B cell (primary cell): Measurements from ENCODE around the gene CAMK2B. TPM values are rescaled to one million over a fixed set of nuclear protein-coding genes. Genes with fewer than 3 reads are reported as not detected.

ENCODE experiments used
- ATAC-seq: fragments of 200-7000 bp; cut with Tn5 transposase; one replicate; pipeline ENCODE4 v1.10.0; 2021; ENCODE audit warnings: low read depth, mild to moderate bottlenecking, moderate number of reproducible peaks, moderate library complexity
- CTCF ChIA-PET: fragments of 350-600 bp; sonication (Branson Sonifier 250); formaldehyde crosslinking; loops from one replicate; lab custom pipeline; 2021; ENCODE audit warnings: antibody characterized with exemption, inconsistent platforms; lab: Charles Lee
- POLR2A ChIA-PET: fragments of 350-600 bp; sonication (Branson Sonifier 250); formaldehyde crosslinking; loops from one replicate; lab custom pipeline; 2021; ENCODE audit warnings: antibody characterized with exemption; lab: Charles Lee
- DNase-seq: peaks from one replicate; pipeline ENCODE4 v3.0.0; 2013
- H2AFZ ChIP-seq: 2 replicates; pipeline ENCODE4 v1.6.1; 2012; ENCODE audit warnings: mild to moderate bottlenecking, low read depth, low read length; ENCODE audit not compliant: insufficient read depth, poor library complexity, severe bottlenecking
- H3K27ac ChIP-seq, 2 donors: 1 replicate in 1 of 2; 2 replicates in 1 of 2; pipeline ENCODE4 v1.5.1; 2012 to 2013; ENCODE audit warnings: low read length in 2 of 2, mild to moderate bottlenecking in 2 of 2, moderate library complexity in 1 of 2
- H3K27me3 ChIP-seq, 4 experiments: fragments of 200-600 bp in 1 of 4; sonication (generic) in 1 of 4; replicated peaks in 1 of 4; 1 replicate in 2 of 4; 2 replicates in 2 of 4; pipeline versions ENCODE4 v1.6.1 to v1.7.0; 2013 to 2016; ENCODE audit warnings: low read length in 3 of 4, mild to moderate bottlenecking in 2 of 4, mixed read lengths in 1 of 4, moderate library complexity in 1 of 4; ENCODE audit not compliant: insufficient read depth in 4 of 4, control insufficient read depth in 3 of 4; ENCODE audit errors: control extremely low read depth in 1 of 4
- H3K36me3 ChIP-seq, 2 experiments: replicated peaks in 1 of 2; 1 replicate in 1 of 2; 2 replicates in 1 of 2; pipeline versions ENCODE4 v1.6.1 to v1.7.1; 2013; ENCODE audit warnings: low read length in 1 of 2; ENCODE audit not compliant: insufficient read depth in 2 of 2, control insufficient read depth in 1 of 2; ENCODE audit errors: control extremely low read depth in 1 of 2, extremely low read depth in 1 of 2
- H3K4me1 ChIP-seq, 2 donors: fragments of 200-600 bp in 1 of 2; sonication (generic) in 1 of 2; 1 replicate in 1 of 2; 2 replicates in 1 of 2; pipeline versions ENCODE4 v1.5.1 to v1.6.1; 2013 to 2017; ENCODE audit warnings: low read length in 2 of 2; ENCODE audit not compliant: control insufficient read depth in 2 of 2, insufficient read depth in 2 of 2
- H3K4me2 ChIP-seq: replicated peaks from 2 replicates; pipeline ENCODE3; 2012; ENCODE audit warnings: mild to moderate bottlenecking, low read depth, low read length; ENCODE audit not compliant: poor library complexity, severe bottlenecking
- H3K4me3 ChIP-seq, 5 experiments: fragments of 200-600 bp in 1 of 5; sonication (generic) in 1 of 5; 1 replicate in 3 of 5; 2 replicates in 2 of 5; pipeline versions ENCODE4 v1.5.1 to v1.7.0; 2011 to 2016; ENCODE audit warnings: low read length in 4 of 5, mild to moderate bottlenecking in 4 of 5, low read depth in 2 of 5, control low read depth in 1 of 5, moderate library complexity in 1 of 5; ENCODE audit not compliant: insufficient read depth in 1 of 5; ENCODE audit errors: control extremely low read depth in 1 of 5, extremely low read depth in 1 of 5
- H3K79me2 ChIP-seq: fragments of 200-600 bp; sonication (generic); one replicate; pipeline ENCODE4 v1.6.0; 2016; ENCODE audit warnings: low read length; ENCODE audit not compliant: control insufficient read depth, insufficient read depth
- H3K9ac ChIP-seq: fragments of 200-600 bp; sonication (generic); 2 replicates; pipeline ENCODE4 v1.6.1; 2017; ENCODE audit warnings: mild to moderate bottlenecking, low read length, moderate library complexity
- H3K9me3 ChIP-seq, 3 donors: one replicate each; pipeline versions ENCODE4 v1.6.1 to v1.7.1; 2013; ENCODE audit warnings: low read length in 2 of 3; ENCODE audit not compliant: control insufficient read depth in 2 of 3, insufficient read depth in 1 of 3; ENCODE audit errors: control extremely low read depth in 1 of 3
- H4K20me1 ChIP-seq: 2 replicates; pipeline ENCODE4 v1.6.0; 2012; ENCODE audit warnings: mild to moderate bottlenecking, low read length; ENCODE audit not compliant: insufficient read depth, control insufficient read depth, poor library complexity, severe bottlenecking
- H3K27ac Mint-ChIP-seq: one replicate; pipeline ENCODE4 v1.8.0; 2021; ENCODE audit warnings: mixed read lengths
- H3K27me3 Mint-ChIP-seq: one replicate; pipeline ENCODE4 v1.8.0; 2021; ENCODE audit warnings: mixed read lengths
- H3K4me1 Mint-ChIP-seq: one replicate; pipeline ENCODE4 v1.8.0; 2021; ENCODE audit warnings: mixed read lengths
- H3K4me3 Mint-ChIP-seq: one replicate; pipeline ENCODE4 v1.8.0; 2021; ENCODE audit warnings: mixed read lengths
- H3K9me3 Mint-ChIP-seq: one replicate; pipeline ENCODE4 v1.8.0; 2022; ENCODE audit warnings: mixed read lengths; ENCODE audit not compliant: insufficient read depth
- CTCF ChIP-seq: fragments of 200-600 bp; IDR thresholded peaks from one replicate; pipeline ENCODE4 v1.8.0; 2022; ENCODE audit warnings: antibody characterized with exemption, mild to moderate bottlenecking
- EZH2 ChIP-seq: IDR thresholded peaks from 2 replicates; pipeline ENCODE4 v1.6.1; 2012; ENCODE audit warnings: borderline replicate concordance, low read depth, mild to moderate bottlenecking, moderate library complexity, low read length; ENCODE audit not compliant: insufficient read depth, poor library complexity, severe bottlenecking
- WGBS: methylation state at CpG from one replicate; pipeline ENCODE4 v1.1.5; 2013; ENCODE audit warnings: missing lambda C conversion rate; ENCODE audit not compliant: insufficient coverage; 5-methylcytosine and 5-hydroxymethylcytosine counted together
- intact Hi-C: fragments of 100-400 bp; cut with micrococcal nuclease; formaldehyde crosslinking; loops from one replicate; pipeline ENCODE4 v1.10.0; 2022
- polyA plus RNA-seq: library from polyadenylated mRNA; depleted of rRNA; stranded (reverse); fragments of >200 nt; gene quantifications from 2 replicates; pipeline ENCODE4 v1.2.3, GENCODE V29; 2012
- total RNA-seq, 2 donors: library from RNA; stranded (reverse); fragments of 120-200 nt in 1 of 2; gene quantifications; 1 replicate in 1 of 2; 2 replicates in 1 of 2; pipeline versions ENCODE4 v1.2.3 to v1.2.4, GENCODE V29; 2013 to 2022

The CAMK2B gene
- total and polyA plus RNA-seq, 2 donors (not counting 1 experiment from before 2014, with no cell fraction given) = 0.42 TPM; not detected in 1

- H4K20me1 ChIP-seq = no peaks in the 10 kb centered on the region
- Mint-ChIP-seq H3K27ac (no peak overlapping the region), H3K9me3 (no peaks in the 10 kb centered on the region), H3K27me3 (peaks cover 3% of the 10 kb centered on the region), H3K4me1 (peaks cover 3% of the 10 kb centered on the region), H3K4me3 (no peak overlapping the region)
- no peaks in the 10 kb centered on the region for H3K36me3 ChIP-seq
- ATAC-seq = no peak
- peak; percentile 41 for DNase-seq
- WGBS = 65% methylated on average over 5 of the region's 8 CpGs
- H3K79me2 ChIP-seq = no peaks in the 10 kb centered on the region
- no peak overlapping the region for H3K27ac ChIP-seq
- ChIA-PET POLR2A (no interaction called here), CTCF (interaction anchor here (0.8 to 1.3 kb wide), 2 partner anchors 234 to 323 kb away, joined by 3 read pairs; no protein-coding TSS in a partner anchor)
- no peak overlapping the region for H3K4me3 ChIP-seq
- intact Hi-C loops = loop anchor here (5.0 kb wide), 1 partner anchor 603 kb away; the partner anchor contains the start of gene H2AZ2
- peaks cover 3 to 7% of the 10 kb centered on the region in 2 donors for H3K4me1 ChIP-seq
- TF ChIP-seq CTCF (peak; percentile 45), EZH2 (no peak)
- no peak overlapping the region for H2AFZ ChIP-seq
- no peak overlapping the region for H3K9ac ChIP-seq
- no peak overlapping the region for H3K4me2 ChIP-seq
- no peaks in the 10 kb centered on the region for H3K9me3 ChIP-seq
- H3K27me3 ChIP-seq = no peaks in the 10 kb centered on the region
These were observed 81.1 kb downstream of the CAMK2B start for GRCh38 chr7:44244282-44244681.

GRCh38 chr7:44242091-44242490, 83.3 kb downstream of the CAMK2B start:
- WGBS = 95% methylated on average over 10 of the region's 10 CpGs
- peaks cover 3 to 7% of the 10 kb centered on the region in 2 donors for H3K4me1 ChIP-seq
- no peak overlapping the region for H2AFZ ChIP-seq
- H3K27me3 Mint-ChIP-seq = peaks cover 3% of the 10 kb centered on the region
- CTCF ChIA-PET = interaction anchor here (0.6 to 3.8 kb wide), 6 partner anchors 16 to 683 kb away, joined by 3 to 42 read pairs (median 5); no protein-coding TSS in a partner anchor
- no peak overlapping the region for H3K27ac ChIP-seq
- no peak overlapping the region for H3K4me3 Mint-ChIP-seq
- intact Hi-C loops = loop anchor here (5.0 kb wide), 1 partner anchor 605 kb away; the partner anchor contains the start of gene H2AZ2
- TF ChIP-seq CTCF (no peak), EZH2 (no peak)
- H3K4me1 Mint-ChIP-seq = peaks cover 3% of the 10 kb centered on the region
- POLR2A ChIA-PET = interaction anchor here (0.6 kb wide), 1 partner anchor 201 kb away, joined by 8 read pairs; no protein-coding TSS in a partner anchor
- no peaks in the 10 kb centered on the region for H3K27me3 ChIP-seq
- H3K36me3 ChIP-seq = no peaks in the 10 kb centered on the region
- ATAC-seq (no peak), DNase-seq (no peak)
- no peak overlapping the region for H3K9ac ChIP-seq
- H3K79me2 ChIP-seq = no peaks in the 10 kb centered on the region
- H3K4me2 ChIP-seq = no peak overlapping the region
- no peaks in the 10 kb centered on the region for H3K9me3 Mint-ChIP-seq
- H3K9me3 ChIP-seq = no peaks in the 10 kb centered on the region
- H4K20me1 ChIP-seq = no peaks in the 10 kb centered on the region
- no peak overlapping the region for H3K4me3 ChIP-seq
- H3K27ac Mint-ChIP-seq = no peak overlapping the region
